Chondrocyte (in vitro differentiated cells): ENCODE results near the gene PBX4. TPM values are rescaled to one million over a fixed set of nuclear protein-coding genes. Genes with fewer than 3 reads are reported as not detected.

ENCODE experiments used
- DNase-seq: peaks from one replicate; pipeline ENCODE4 v3.0.0; 2021; ENCODE audit warnings: mixed read lengths, low spot score
- H3K27ac Mint-ChIP-seq: one replicate; pipeline ENCODE4 v1.8.0; 2021; ENCODE audit warnings: mild to moderate bottlenecking, moderate library complexity, mixed read lengths; ENCODE audit not compliant: unreplicated experiment
- H3K27me3 Mint-ChIP-seq: 2 replicates; pipeline ENCODE4 v1.8.0; 2021; ENCODE audit warnings: low read depth, mixed read lengths
- H3K36me3 Mint-ChIP-seq: 2 replicates; pipeline ENCODE4 v1.8.0; 2021; ENCODE audit warnings: low read depth, mixed read lengths
- H3K4me1 Mint-ChIP-seq: 2 replicates; pipeline ENCODE4 v1.8.0; 2021; ENCODE audit warnings: low read depth, mild to moderate bottlenecking, mixed read lengths
- H3K4me3 Mint-ChIP-seq: one replicate; pipeline ENCODE4 v1.8.0; 2021; ENCODE audit warnings: mild to moderate bottlenecking, moderate library complexity, mixed read lengths; ENCODE audit not compliant: unreplicated experiment
- H3K9me3 Mint-ChIP-seq: 2 replicates; pipeline ENCODE4 v1.8.0; 2021; ENCODE audit warnings: low read depth, mixed read lengths
- total RNA-seq: library from RNA; stranded (reverse); gene quantifications from 3 replicates; pipeline ENCODE4 v1.2.1, GENCODE V29; 2021
- TF ChIP-seq, protein P1 (sequence below): fragments of 200-600 bp; sonication (generic); IDR thresholded peaks from 2 replicates; pipeline ENCODE4 v1.5.0; 2021; ENCODE audit warnings: antibody characterized with exemption, mild to moderate bottlenecking, moderate library complexity

The PBX4 gene
- total RNA-seq, 1 donor from 2014 or later: 1.2 TPM

DNA sequence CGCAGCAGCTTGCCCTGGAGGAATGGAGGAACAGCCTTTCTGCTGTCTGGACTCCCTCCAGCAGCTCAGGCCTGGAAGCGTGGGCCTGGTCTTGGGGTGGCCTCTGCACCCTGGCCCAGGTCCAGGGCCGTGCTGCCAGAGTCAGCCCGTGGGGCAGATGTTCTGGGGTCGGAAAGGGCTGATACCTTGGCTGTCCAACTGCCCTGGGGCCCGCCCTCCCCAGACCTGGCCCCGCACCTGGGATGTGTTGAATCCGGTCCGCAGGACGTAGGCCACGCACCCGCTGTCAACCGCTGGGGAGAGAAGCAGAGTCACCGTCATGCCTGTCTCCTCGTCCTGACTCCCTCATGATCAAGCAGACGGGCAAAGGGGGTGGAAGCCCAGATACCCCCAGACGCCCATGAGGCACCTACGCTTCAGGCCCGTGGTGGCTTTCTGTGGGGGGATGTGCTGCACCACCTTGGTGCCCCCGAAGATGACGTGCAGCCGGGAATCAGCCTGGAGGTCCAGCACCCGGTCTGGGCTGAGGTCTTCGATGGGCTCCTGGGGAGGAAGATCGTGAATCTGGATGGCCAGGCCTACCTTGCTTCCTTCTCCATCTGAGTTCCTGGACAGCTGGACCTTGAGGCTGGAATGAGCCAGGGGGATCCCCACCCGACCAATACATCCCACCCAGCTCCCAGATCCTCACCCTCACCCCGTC, 37.3 kb upstream of the PBX4 start:
- H3K4me1 Mint-ChIP-seq: no peaks in the 10 kb centered on the region
- H3K27ac Mint-ChIP-seq: no peak overlapping the region
- no peak for DNase-seq
- H3K4me3 Mint-ChIP-seq: no peak overlapping the region
- no peaks in the 10 kb centered on the region for H3K27me3 Mint-ChIP-seq
- no peaks in the 10 kb centered on the region for H3K9me3 Mint-ChIP-seq
- peaks cover 29% of the 10 kb centered on the region for H3K36me3 Mint-ChIP-seq
- TF ChIP-seq, protein P1, sequence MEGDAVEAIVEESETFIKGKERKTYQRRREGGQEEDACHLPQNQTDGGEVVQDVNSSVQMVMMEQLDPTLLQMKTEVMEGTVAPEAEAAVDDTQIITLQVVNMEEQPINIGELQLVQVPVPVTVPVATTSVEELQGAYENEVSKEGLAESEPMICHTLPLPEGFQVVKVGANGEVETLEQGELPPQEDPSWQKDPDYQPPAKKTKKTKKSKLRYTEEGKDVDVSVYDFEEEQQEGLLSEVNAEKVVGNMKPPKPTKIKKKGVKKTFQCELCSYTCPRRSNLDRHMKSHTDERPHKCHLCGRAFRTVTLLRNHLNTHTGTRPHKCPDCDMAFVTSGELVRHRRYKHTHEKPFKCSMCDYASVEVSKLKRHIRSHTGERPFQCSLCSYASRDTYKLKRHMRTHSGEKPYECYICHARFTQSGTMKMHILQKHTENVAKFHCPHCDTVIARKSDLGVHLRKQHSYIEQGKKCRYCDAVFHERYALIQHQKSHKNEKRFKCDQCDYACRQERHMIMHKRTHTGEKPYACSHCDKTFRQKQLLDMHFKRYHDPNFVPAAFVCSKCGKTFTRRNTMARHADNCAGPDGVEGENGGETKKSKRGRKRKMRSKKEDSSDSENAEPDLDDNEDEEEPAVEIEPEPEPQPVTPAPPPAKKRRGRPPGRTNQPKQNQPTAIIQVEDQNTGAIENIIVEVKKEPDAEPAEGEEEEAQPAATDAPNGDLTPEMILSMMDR: no peak

DNA sequence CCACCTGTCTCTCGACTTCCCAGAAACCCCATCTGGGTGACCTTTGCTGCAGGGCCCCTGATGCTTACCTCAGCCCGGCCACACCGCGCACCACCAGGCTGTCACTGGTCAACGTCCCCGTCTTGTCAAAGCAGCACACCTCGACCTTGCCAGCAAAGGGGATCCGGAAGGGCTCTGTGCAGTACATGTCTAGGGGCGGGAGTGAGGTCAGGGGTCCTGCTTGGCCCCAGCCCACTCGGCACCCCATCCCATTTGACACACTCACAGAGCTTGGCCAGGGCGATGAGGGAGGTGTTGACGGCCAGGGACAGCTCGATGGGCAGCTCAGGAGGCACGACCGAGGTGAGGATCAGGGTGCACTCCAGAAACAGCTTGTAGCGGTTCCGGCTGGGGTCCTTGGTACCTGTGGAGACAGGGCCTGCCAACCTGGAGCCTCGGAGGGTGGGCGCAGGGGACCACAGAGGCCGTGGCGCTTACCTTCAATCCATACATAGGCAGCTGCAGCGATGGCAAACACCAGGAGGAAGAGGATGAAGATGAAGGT, 36.6 kb upstream of the PBX4 start:
- TF ChIP-seq, protein P1: no peak
- peaks cover 29% of the 10 kb centered on the region for H3K36me3 Mint-ChIP-seq
- H3K9me3 Mint-ChIP-seq: no peaks in the 10 kb centered on the region
- no peaks in the 10 kb centered on the region for H3K27me3 Mint-ChIP-seq
- no peaks in the 10 kb centered on the region for H3K4me1 Mint-ChIP-seq
- no peak overlapping the region for H3K27ac Mint-ChIP-seq
- no peak for DNase-seq
- no peak overlapping the region for H3K4me3 Mint-ChIP-seq

DNA sequence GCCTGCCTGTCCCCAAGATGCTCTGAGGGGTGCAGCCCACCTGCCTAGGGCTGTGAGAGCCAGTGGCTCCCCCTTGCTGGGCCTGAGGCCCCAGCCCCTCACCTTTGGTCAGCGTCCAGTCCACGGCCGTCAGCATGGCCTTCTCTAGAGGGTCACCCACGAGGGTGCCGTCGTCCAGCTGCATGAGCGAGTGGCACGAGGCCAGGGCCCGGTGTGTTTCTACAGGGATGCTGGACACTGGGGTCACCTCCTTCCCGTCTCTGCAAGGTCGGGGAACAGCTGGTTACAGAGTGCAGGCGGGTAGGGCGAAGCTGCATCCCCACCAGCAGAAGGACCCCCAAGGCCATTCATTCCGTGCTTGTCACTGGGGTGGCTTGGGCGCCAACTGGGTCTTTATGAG, 36.0 kb upstream of the PBX4 start:
- Mint-ChIP-seq H3K27ac (no peak overlapping the region), H3K9me3 (no peaks in the 10 kb centered on the region), H3K4me3 (no peak overlapping the region), H3K27me3 (no peaks in the 10 kb centered on the region), H3K4me1 (no peaks in the 10 kb centered on the region), H3K36me3 (peaks cover 29% of the 10 kb centered on the region)
- TF ChIP-seq, protein P1: no peak
- DNase-seq: no peak

DNA sequence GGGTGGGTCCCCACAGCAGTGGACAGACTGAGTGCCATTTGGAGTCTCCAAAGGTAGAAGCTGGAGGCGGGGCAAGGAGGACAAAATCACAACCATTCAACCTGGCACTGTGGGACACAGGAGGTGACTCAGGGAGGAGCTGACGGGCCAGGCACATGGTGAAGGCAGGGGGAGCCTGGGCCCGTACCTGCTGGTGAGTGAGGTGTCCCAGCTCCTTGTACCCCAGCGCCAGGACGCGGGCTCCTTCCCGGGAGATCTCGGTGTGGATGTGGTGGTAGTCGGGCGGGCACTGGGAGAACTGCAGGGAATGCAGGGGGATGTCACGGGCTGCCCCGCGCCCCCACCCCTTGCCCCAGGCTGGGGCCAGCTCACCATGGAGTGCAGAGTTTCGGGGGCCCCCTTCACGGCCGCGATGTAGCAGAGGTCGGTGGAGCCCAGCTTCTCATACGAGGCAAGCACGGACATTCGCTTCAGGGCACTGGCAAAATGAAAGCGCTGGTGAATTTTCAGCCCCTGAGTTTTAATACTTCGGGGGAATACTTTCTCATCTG, 35.2 kb upstream of the PBX4 start:
- Mint-ChIP-seq H3K4me1 (no peaks in the 10 kb centered on the region), H3K36me3 (peaks cover 33% of the 10 kb centered on the region), H3K4me3 (no peak overlapping the region), H3K27ac (no peak overlapping the region), H3K27me3 (no peaks in the 10 kb centered on the region), H3K9me3 (no peaks in the 10 kb centered on the region)
- TF ChIP-seq, protein P1: no peak
- DNase-seq: no peak

DNA sequence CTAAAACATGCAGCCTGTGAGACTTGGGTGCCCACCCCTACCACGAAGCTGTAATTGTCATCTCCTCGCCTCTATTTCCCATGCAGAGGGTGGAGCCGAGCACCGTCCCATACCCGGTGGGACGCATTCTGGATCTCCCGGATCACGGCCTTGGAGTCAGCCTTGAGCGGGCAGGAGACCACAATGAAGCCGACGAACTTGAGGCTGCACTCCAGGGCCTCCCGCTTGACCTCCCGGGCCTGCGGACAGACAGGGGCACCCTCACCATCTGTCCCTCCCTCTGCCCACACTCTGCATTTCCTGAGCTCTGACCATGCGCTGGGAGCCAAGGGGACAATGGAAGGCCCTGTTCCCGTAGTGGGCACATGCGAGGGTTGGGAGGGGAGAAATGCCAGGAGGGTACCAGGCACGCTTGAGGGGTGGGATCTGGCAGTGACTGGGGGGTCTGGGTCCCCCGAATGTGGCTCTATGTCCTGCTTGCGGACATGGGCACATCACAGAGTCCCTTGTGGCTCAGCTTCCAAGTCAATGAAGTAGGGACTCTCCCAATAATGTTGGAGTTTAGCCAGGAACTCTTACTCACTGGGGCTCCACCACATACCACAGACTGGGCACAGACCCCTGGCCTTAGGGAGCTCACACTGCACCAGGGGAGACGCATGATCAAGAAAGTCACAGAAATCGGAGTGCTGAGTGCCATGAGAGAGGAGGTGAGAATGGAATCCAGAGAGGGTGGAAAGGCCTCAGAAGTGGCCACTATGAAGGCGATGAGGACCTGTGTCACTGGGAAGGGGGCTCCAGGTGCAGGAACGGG, 34.2 kb upstream of the PBX4 start:
- Mint-ChIP-seq H3K9me3 (no peaks in the 10 kb centered on the region), H3K27me3 (no peaks in the 10 kb centered on the region), H3K4me1 (no peaks in the 10 kb centered on the region), H3K4me3 (no peak overlapping the region), H3K36me3 (peaks cover 28% of the 10 kb centered on the region), H3K27ac (no peak overlapping the region)
- DNase-seq: no peak
- TF ChIP-seq, protein P1: no peak
